Measurements from ENCODE around the gene DENND10.
"Not testable (repeated sequence)": the region's sequence is repeated elsewhere in the genome, so short reads cannot be mapped to it uniquely, and the experiment has no call there.

DENND10 gene

DNA sequence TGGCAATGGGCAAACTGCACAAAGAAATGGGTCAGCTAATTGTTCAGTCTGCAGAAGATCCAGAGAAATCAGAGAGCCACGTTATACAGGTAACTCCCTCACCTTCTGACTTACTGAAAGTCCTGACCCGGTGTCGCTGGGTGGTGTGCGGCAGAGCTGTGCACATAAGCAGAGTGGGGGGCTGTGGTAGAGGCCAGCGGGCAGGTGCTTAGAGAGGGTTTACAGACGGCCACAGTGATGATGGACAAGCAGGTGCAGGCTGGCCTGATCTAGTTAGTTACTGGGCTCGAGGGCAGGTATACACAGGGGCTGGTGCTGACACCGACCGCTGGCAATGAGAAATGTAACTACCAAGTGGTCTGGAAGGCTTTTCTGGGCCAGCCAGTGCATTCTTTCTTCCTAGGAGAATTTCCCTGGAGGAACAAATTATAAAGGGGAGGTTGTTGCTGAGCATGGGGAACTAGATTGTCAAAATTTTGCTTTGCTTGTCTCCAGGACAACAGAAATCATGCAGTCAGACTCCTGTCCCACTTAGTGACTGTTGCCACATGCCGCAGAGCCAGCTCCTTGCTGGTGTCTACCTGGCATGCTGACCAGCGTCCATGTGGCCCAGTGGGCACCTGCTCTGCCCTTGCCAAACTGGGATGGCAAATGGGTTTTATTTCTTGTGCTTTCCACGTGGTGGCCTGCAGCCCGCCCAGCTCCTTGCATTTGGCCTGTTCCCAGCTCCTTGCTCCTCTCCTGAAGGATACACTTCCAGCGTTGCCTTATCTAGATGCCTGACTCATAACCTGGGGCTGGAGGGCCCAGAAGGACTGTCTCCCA, 28.8 kb downstream of the DENND10 start:
- DNase-seq (ENCODE audit: low read depth, low spot score), result no peak

DNA sequence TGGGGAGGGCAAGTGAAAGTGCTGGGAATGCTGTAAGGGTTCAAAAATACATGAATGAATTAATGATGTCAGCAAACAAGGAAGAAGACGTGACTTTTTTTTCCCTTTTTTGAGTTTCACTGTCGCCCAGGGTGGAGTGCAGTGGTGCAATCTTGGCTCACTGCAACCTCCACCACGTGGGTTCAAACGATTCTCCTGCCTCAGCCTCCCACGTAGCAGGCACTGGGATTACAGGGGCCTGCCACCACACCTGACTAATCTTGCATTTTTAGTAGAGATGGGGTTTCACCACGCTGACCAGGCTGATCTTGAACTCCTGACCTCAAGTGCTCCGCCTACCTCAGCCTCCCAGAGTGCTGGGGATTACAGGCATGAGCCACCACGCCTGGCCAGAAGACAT, 30.0 kb downstream of the DENND10 start:
- DNase-seq (ENCODE audit: low read depth, low spot score), result no peak

DNA sequence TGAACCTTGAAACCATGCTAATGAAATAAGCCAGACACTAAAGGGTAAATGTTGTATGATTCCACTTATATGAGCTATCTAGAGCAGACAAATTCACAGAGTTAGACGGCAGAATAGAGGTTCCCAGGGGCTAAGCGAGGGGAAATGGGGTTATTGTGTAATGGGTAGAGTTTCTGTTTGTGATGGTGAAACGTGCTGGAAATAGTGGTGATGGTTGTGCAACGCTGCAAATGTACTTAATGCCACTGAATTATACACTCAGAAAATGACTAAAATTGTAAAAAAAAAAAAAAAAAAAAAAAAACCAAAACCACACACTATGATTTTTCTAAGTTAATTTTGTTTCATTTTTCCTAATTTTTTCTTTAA, 31.6 kb downstream of the DENND10 start:
- DNase-seq (ENCODE audit: low read depth, low spot score), result no peak

- no peak for DNase-seq (ENCODE audit: low read depth, low spot score)
These were observed 32.2 kb downstream of the DENND10 start for GRCh38 chr10:119136084-119136483.

- DNase-seq (ENCODE audit: low read depth, low spot score), result not testable (repeated sequence)
These were observed 34.0 kb downstream of the DENND10 start for GRCh38 chr10:119137878-119138277.

- DNase-seq (ENCODE audit: low read depth, low spot score), result no peak
These were observed 34.7 kb downstream of the DENND10 start for GRCh38 chr10:119138346-119139306.

GRCh38 chr10:119139464-119140067, 35.7 kb downstream of the DENND10 start:
- no peak for DNase-seq (ENCODE audit: low read depth, low spot score)

DNA sequence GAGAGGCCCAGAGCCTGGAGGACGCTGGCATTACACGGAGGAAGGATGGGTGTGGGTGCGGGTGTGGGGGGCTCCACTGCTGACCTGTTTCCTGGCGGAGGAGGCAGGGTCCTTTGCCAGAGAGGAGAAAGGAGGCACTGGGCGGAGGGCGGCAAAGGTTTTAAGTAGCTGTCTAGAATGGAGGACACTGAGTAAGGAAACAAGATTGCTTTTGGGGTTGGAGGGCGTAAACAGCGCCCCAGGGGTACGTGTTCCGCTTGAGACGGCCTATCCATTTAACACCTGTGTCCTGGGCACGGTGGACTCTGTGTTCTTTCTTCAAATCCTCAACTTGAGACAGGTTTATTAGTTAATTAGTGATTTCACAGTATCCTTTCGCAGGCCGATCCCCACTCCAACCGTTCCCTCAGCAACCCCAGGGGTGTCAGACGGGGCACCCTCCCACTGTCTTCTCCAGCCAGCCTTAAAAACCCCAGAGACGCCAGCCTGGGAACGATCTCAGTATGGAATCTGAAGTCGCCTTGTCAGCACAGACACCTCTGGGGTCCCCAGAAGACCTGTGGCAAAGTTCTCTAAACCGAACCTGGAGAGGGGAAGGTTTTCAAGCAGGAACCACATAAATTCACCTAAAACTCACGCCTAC, 36.8 kb downstream of the DENND10 start:
- DNase-seq (ENCODE audit: low read depth, low spot score), result no peak

DNA sequence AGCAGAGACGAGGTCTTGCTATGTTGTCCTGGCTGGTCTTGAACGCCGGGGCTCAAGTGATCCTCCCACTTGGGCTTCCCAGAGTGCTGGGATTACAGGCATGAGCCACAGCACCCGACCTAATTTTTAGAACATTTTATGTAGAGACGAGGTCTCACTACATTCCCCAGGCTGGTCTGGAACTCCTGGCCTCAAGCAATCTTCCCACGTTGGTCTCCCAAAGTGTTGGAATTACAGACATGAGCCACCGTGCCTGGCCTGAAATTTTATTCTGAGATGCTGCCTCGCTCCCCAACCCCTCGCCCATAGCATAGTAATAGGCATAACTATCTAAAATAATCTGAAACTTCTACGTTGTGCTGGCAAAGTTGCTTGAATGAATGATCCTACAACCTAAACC, 39.7 kb downstream of the DENND10 start:
- no peak for DNase-seq (ENCODE audit: low read depth, low spot score)

DNA sequence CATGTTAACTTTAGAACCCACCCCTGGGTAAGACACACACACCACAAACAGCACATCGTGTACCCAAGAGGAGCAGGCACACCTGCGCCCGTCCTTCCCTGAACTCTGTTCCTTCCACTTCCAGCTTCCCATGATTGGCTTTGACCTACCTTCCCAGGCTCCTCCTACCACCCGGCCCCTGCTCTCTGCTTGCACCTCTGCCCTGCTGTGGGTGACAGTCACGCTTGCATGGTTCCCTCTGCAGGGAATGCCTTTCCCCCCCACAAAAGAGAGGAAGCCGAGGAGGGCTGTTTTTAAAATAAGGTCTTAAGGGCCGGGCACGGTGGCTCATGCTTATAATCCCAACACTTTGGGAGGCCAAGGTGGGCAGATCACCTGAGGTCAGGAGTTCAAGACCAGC, 45.2 kb downstream of the DENND10 start:
- DNase-seq (ENCODE audit: low read depth, low spot score), result no peak

DNA sequence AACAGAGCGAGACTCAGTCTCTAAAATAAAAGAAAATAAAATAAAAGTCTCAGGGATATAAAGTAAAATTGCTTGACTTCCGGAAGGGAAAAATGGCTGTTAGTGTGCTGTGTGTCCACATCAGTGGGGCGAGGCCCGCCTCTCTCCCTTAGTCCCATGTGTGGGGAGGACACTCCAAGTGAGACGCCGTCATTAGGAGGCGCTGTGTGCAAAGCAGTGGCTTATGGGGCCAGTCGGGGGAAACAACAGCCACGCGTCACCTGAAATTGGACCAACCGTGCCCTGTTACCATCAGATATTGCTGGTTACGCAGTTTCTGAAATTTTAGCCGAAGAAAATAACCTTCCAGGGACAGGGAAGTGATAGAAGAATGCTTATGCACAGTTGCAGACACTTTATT, 45.8 kb downstream of the DENND10 start:
- no peak for DNase-seq (ENCODE audit: low read depth, low spot score)

GRCh38 chr10:119151601-119152000, 47.7 kb downstream of the DENND10 start:
- DNase-seq (ENCODE audit: low read depth, low spot score), result not testable (repeated sequence)

- DNase-seq (ENCODE audit: low read depth, low spot score), result no peak
These were observed 49.1 kb downstream of the DENND10 start for GRCh38 chr10:119153041-119153440.

DNA sequence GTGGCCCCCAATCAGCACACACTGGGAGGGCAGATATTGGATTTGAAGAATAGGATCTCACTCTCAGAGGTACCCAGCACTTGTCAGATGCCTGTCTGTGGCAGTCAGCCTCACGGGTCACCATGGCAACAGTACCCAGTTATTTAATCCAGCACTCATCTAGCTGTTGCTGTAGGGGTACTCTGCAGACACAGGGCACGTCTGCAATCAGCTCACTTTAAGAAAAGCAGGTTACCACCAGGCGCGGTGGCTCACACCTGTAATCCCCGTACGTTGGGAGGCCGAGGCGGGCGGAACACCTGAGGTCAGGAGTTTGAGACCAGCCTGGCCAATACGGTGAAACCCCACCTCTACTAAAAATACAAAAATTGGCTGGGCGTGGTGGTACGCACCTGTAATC, 49.7 kb downstream of the DENND10 start:
- DNase-seq (ENCODE audit: low read depth, low spot score), result no peak

DNA sequence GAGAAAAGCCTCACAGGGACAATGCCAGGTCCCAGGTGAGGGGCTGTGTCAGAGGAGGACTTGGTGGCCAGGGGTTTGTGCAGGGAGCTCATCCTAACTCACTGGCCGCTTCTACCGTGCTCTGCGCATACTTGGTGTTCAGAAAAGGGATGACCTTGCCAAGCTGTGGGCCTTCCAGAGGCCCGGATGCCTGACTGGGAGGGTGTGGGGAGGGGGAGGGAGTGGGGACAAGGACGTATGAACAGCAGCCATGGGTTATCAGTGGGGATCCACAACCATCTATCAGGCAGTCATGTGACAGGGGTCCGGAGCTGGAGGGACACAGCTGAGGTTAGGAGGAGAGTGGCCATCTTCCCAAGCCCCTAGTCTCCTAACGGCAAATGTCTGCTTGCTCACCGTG, 55.4 kb downstream of the DENND10 start:
- no peak for DNase-seq (ENCODE audit: low read depth, low spot score)

DNA sequence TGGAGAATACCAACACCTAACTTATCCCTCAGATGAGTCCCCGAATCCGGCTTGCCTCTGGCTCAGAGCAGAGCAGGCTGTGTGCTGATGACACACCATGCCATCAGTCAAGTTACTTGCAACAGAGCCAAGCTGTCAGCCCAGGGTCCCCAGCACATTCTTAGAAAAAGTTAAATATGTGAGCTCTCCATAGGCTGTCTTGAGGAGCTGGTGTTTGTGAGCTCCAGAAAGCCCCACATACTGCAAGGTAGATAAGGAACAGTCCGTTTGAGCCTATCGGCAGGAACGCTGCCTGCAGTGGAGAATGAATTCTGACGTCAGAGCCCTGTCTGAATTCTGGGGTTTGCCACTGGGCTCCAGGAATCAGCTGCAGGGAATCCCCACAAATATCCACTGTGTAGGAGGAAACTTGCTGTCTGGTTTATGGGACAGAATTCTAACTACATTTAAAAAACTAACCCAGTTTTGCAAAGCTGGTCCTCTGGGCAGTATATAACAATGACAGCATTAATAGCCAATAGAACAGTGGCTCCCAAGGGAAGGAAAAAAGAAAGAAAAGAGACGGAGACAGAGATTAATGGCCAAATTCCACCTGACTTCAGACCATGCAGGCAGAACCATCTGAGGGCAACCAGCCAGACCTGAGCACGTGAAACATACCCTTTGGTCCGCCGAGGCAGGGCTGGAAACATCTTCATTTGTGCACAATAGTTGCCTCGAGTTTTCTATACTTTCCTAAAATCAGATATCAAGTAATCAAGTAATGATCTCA, 58.0 kb downstream of the DENND10 start:
- no peak for DNase-seq (ENCODE audit: low read depth, low spot score)

DNA sequence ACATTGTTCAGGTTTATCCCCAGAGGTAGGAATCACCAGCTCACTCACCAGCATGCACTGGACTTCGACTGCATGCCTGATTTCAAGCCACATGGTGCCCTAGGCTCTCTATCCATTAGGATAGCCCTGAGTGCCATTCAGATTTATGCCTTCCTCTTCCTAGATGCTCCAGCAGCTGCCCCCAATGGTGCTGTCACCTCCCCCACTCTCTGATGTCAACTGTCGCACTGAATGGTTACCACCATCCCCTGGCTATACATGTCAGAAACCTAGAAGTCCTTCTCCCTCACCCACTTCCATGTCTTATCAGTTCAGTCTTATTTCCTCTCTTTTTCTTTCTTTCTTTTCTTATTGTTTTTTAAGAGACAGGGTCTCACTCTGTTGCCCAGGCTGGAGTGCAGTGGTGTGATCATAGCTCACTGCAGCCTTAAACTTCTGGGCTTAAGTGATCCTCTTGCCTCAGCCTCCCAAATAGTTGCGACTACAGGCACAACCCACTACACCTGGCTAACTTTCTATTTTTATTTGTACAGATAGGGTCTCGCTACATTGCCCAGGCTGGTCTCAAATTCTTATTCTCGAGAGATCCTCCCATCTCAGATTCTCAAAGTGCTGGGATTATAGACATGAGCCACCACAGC, 58.7 kb downstream of the DENND10 start:
- DNase-seq (ENCODE audit: low read depth, low spot score), result no peak

DNA sequence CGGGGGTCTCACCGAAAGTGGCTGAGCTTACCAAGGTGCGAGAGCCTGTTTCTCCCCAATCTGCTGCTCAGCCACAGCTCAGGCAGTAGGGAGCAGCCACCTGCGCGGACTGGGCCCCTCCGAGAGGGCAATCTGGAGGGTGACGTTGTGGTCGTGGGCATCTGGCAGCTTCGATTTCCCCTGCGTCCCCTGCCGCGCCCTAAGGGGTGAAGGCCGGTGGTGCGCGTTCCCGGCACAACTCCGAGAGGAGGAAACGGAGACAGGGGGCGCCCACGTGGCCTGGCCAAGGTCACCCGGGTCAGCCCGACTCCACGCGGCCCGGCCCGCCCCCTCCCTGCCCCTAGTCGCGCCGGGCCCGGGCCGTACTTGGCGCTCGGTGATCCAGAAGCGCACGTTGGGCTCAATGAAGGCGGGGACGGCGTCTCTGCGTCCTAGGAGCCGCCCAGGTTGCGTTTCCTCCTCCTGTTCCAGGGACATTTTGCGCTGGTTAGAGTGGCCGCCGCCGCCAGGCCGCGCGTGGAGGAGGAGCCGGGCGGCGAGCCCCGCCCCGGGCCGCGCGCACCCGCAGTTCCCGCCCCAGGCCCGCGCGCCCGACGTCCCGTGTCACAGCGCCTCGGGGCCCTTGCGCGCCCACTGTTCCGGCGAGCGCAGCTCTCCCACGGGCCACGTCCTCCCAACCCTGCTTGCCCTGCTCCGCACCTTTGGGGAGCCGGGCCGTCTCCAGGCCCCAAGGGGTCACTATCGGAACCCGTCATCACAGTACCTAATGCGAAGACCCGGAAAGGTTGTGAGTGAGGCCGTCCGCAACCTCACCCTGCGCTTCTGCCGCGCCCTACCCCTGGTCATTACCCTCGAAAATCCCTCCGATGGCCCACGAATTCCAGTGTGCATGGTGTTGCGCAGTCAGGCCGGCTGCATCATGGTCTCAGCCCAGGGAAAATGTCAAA, 61.5 kb downstream of the DENND10 start, which contains the start of gene SFXN4:
TSS of gene SFXN4 (minus strand) at position 544 of the 947 bp plus-strand sequence. CDS start at position 477, 67 bp downstream.
- no peak for DNase-seq (ENCODE audit: low read depth, low spot score)

DNA sequence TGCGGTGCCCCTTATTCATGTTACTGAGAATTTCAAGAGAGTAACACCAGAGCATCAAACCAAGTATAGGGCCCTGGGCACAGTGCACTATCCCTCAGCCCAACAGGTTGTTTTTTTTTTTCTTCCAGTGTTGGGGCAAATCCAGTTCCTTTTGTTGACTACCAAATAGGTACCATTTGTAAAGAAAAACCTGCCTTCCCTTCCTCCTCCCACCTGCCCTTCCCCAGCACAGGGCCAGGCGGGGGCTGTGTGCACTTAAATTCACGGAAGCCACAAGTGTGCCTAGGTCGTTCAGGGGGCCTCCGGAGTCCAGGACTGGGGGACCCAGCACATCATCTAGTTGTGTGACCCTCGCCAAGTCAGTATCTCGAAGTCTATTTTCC, 62.2 kb downstream of the DENND10 start:
- DNase-seq (ENCODE audit: low read depth, low spot score), result no peak

Measured in iPS DF 19.7 (cell line).